H1 (cell line): ENCODE data around the gene PATE2. TPM values are rescaled to one million over a fixed set of nuclear protein-coding genes. Genes with fewer than 3 reads are reported as not detected.

ENCODE experiments used
- CTCF ChIA-PET: fragments of 300-600 bp; sonication (Branson Sonifier 250); formaldehyde crosslinking; loops from one replicate; lab custom pipeline; 2021; ENCODE audit not compliant: partially characterized antibody; lab: Charles Lee
- POLR2A ChIA-PET: fragments of 300-600 bp; sonication (Branson Sonifier 250); formaldehyde crosslinking; loops from one replicate; lab custom pipeline; 2021; ENCODE audit warnings: inconsistent platforms; ENCODE audit not compliant: partially characterized antibody; lab: Charles Lee
- DNase-seq, 2 experiments: peaks; one replicate each; pipeline versions ENCODE4 v3.0.0 to v3.0.0-alpha.2; 2010 to 2022; ENCODE audit warnings: low spot score in 2 of 2, low read depth in 1 of 2, mixed read lengths in 1 of 2
- FAIRE-seq: peaks from 2 replicates; lab custom pipeline; 2011; peaks lifted over from hg19 to GRCh38; lab: Jason Lieb, UNC
- H2AFZ ChIP-seq: 2 replicates; pipeline ENCODE4 v1.8.1; 2012; ENCODE audit warnings: low read length, inconsistent platforms
- H2AK5ac ChIP-seq: 2 replicates; pipeline ENCODE4 v1.6.1; 2013; ENCODE audit warnings: low read depth, low read length
- H2BK120ac ChIP-seq: replicated peaks from 2 replicates; pipeline ENCODE3; 2013; ENCODE audit warnings: low read depth, low read length, inconsistent platforms
- H2BK12ac ChIP-seq: 2 replicates; pipeline ENCODE4 v1.6.1; 2013; ENCODE audit warnings: low read depth, low read length
- H2BK15ac ChIP-seq: 2 replicates; pipeline ENCODE4 v1.6.1; 2013; ENCODE audit warnings: low read length
- H2BK20ac ChIP-seq: 2 replicates; pipeline ENCODE4 v1.6.1; 2013; ENCODE audit warnings: low read length
- H2BK5ac ChIP-seq: 2 replicates; pipeline ENCODE4 v1.6.1; 2013; ENCODE audit warnings: low read depth, low read length
- H3K14ac ChIP-seq: 2 replicates; pipeline ENCODE4 v1.6.1; 2013; ENCODE audit warnings: inconsistent platforms; ENCODE audit not compliant: insufficient read length
- H3K18ac ChIP-seq: 2 replicates; pipeline ENCODE4 v1.6.1; 2013; ENCODE audit warnings: low read length; ENCODE audit errors: extremely low read depth
- H3K23ac ChIP-seq: 2 replicates; pipeline ENCODE4 v1.6.1; 2013; ENCODE audit warnings: inconsistent platforms; ENCODE audit not compliant: insufficient read length
- H3K23me2 ChIP-seq: 2 replicates; pipeline ENCODE4 v1.6.1; 2013; ENCODE audit warnings: low read depth, low read length
- H3K27ac ChIP-seq: 2 replicates; pipeline ENCODE4 v1.6.1; 2011; ENCODE audit warnings: low read depth, low read length, inconsistent platforms
- H3K27me3 ChIP-seq, 4 experiments: replicated peaks in 1 of 4; 1 replicate in 1 of 4; 2 replicates in 3 of 4; pipeline versions ENCODE4 v1.6.1 to v1.8.1; 2011 to 2013; ENCODE audit warnings: low read length in 3 of 4, mild to moderate bottlenecking in 3 of 4, inconsistent platforms in 2 of 4, mixed read lengths in 2 of 4, moderate library complexity in 1 of 4; ENCODE audit not compliant: control insufficient read depth in 3 of 4, insufficient read depth in 3 of 4; ENCODE audit errors: extremely low read depth in 1 of 4
- H3K36me3 ChIP-seq, 4 experiments: 2 replicates each; pipeline versions ENCODE4 v1.6.1 to v1.8.1; 2011 to 2013; ENCODE audit warnings: mild to moderate bottlenecking in 4 of 4, low read length in 3 of 4, moderate library complexity in 2 of 4, control low read depth in 1 of 4, inconsistent platforms in 1 of 4; ENCODE audit not compliant: insufficient read depth in 4 of 4, control insufficient read depth in 2 of 4
- H3K4ac ChIP-seq: replicated peaks from 2 replicates; pipeline ENCODE3; 2013; ENCODE audit warnings: low read length, low read depth, mixed read lengths, inconsistent platforms; ENCODE audit not compliant: insufficient read length
- H3K4me1 ChIP-seq, 4 experiments: replicated peaks in 1 of 4; 1 replicate in 1 of 4; 2 replicates in 3 of 4; pipeline versions ENCODE4 v1.6.1 to v1.8.1; 2011 to 2013; ENCODE audit warnings: low read length in 3 of 4, inconsistent platforms in 2 of 4, mixed read lengths in 1 of 4; ENCODE audit not compliant: insufficient read depth in 4 of 4, control insufficient read depth in 3 of 4
- H3K4me2 ChIP-seq, 2 experiments: 2 replicates each; pipeline versions ENCODE4 v1.6.1 to v1.8.1; 2011 to 2013; ENCODE audit warnings: low read depth in 2 of 2, low read length in 2 of 2, control low read depth in 1 of 2, inconsistent platforms in 1 of 2, mild to moderate bottlenecking in 1 of 2; ENCODE audit not compliant: insufficient read depth in 1 of 2
- H3K4me3 ChIP-seq, 4 experiments: fragments of 200-600, 300-600 bp in 1 of 4; sonication (generic), shearing (Covaris generic), sonication (Bioruptor Twin) in 1 of 4; 2 replicates each; pipeline versions ENCODE4 v1.5.1 to v1.8.1; 2011 to 2016; ENCODE audit warnings: low read length in 4 of 4, low read depth in 3 of 4, control low read depth in 2 of 4, inconsistent platforms in 2 of 4, mild to moderate bottlenecking in 2 of 4, mixed read lengths in 1 of 4, moderate library complexity in 1 of 4; ENCODE audit not compliant: insufficient read depth in 2 of 4; ENCODE audit errors: extremely low read depth in 1 of 4
- H3K56ac ChIP-seq: replicated peaks from 2 replicates; pipeline ENCODE3; 2013; ENCODE audit warnings: low read depth, mild to moderate bottlenecking, mixed read lengths, low read length, inconsistent platforms; ENCODE audit not compliant: insufficient read length
- H3K79me1 ChIP-seq: 2 replicates; pipeline ENCODE4 v1.6.1; 2013; ENCODE audit warnings: low read depth, low read length, control low read depth
- H3K79me2 ChIP-seq, 2 experiments: 2 replicates each; pipeline versions ENCODE4 v1.6.1 to v1.8.1; 2012 to 2013; ENCODE audit warnings: low read length in 2 of 2, mild to moderate bottlenecking in 2 of 2, inconsistent platforms in 1 of 2; ENCODE audit not compliant: insufficient read depth in 2 of 2, control insufficient read depth in 1 of 2
- H3K9ac ChIP-seq, 4 experiments: replicated peaks in 1 of 4; 1 replicate in 1 of 4; 2 replicates in 3 of 4; pipeline versions ENCODE4 v1.6.1 to v1.8.1; 2011 to 2013; ENCODE audit warnings: low read depth in 3 of 4, low read length in 3 of 4, control low read depth in 2 of 4, mild to moderate bottlenecking in 2 of 4, moderate library complexity in 2 of 4, inconsistent platforms in 1 of 4; ENCODE audit errors: extremely low read depth in 1 of 4
- H3K9me3 ChIP-seq, 2 experiments: 2 replicates each; pipeline versions ENCODE4 v1.6.1 to v1.8.1; 2012 to 2013; ENCODE audit warnings: mild to moderate bottlenecking in 2 of 2, moderate library complexity in 2 of 2, control low read depth in 1 of 2, inconsistent platforms in 1 of 2, low read depth in 1 of 2, low read length in 1 of 2, mixed read lengths in 1 of 2; ENCODE audit not compliant: insufficient read depth in 2 of 2
- H4K20me1 ChIP-seq, 2 experiments: replicated peaks in 1 of 2; 2 replicates each; pipeline versions ENCODE3 to v1.8.1; 2011 to 2013; ENCODE audit warnings: inconsistent platforms in 2 of 2, low read length in 2 of 2, mild to moderate bottlenecking in 1 of 2; ENCODE audit not compliant: insufficient read depth in 2 of 2, control insufficient read depth in 1 of 2
- H4K5ac ChIP-seq: 2 replicates; pipeline ENCODE4 v1.6.1; 2013; ENCODE audit warnings: low read length, low read depth, mixed read lengths, inconsistent platforms; ENCODE audit not compliant: insufficient read length
- H4K8ac ChIP-seq: 2 replicates; pipeline ENCODE4 v1.8.0; 2013; ENCODE audit warnings: mild to moderate bottlenecking, moderate library complexity, low read length, inconsistent platforms; ENCODE audit not compliant: insufficient read depth; ENCODE audit errors: extremely low read depth
- H4K91ac ChIP-seq: replicated peaks from 2 replicates; pipeline ENCODE3; 2013; ENCODE audit warnings: low read length, mixed read lengths, inconsistent platforms; ENCODE audit not compliant: insufficient read length
- CEBPB ChIP-seq: IDR thresholded peaks from 2 replicates; pipeline ENCODE4 v1.6.1; 2012; ENCODE audit warnings: low read depth, low read length
- GABPA ChIP-seq: IDR thresholded peaks from 2 replicates; pipeline ENCODE4 v1.6.1; 2011; ENCODE audit warnings: mild to moderate bottlenecking, low read length, moderate library complexity, borderline replicate concordance; ENCODE audit not compliant: insufficient read depth
- NRF1 ChIP-seq: IDR thresholded peaks from 2 replicates; pipeline ENCODE4 v1.6.1; 2011; ENCODE audit warnings: mild to moderate bottlenecking, low read depth, low read length, improper control_type of control experiment
- RAD21 ChIP-seq, 2 experiments: IDR thresholded peaks in 1 of 2; conservative IDR thresholded peaks in 1 of 2; 2 replicates each; pipeline ENCODE4 v1.6.1; 2011; ENCODE audit warnings: low read depth in 2 of 2, low read length in 2 of 2, improper control_type of control experiment in 1 of 2, inconsistent platforms in 1 of 2, mild to moderate bottlenecking in 1 of 2, moderate library complexity in 1 of 2
- RXRA ChIP-seq: IDR thresholded peaks from 2 replicates; pipeline ENCODE4 v1.6.1; 2011; ENCODE audit warnings: low read depth, mild to moderate bottlenecking, low read length, moderate library complexity; ENCODE audit not compliant: insufficient read depth
- SAP30 ChIP-seq: fragments of 300-600 bp; sonication (generic); IDR thresholded peaks from 2 replicates; pipeline ENCODE4 v1.7.1; 2012; ENCODE audit warnings: low read length, moderate library complexity, mild to moderate bottlenecking, inconsistent platforms; ENCODE audit not compliant: insufficient read depth, insufficient replicate concordance
- SIN3A ChIP-seq, 2 experiments: IDR thresholded peaks in 1 of 2; conservative IDR thresholded peaks in 1 of 2; 2 replicates each; pipeline ENCODE4 v1.6.1; 2011 to 2012; ENCODE audit warnings: low read length in 2 of 2, improper control_type of control experiment in 1 of 2, low read depth in 1 of 2, mild to moderate bottlenecking in 1 of 2
- SP2 ChIP-seq: IDR thresholded peaks from 2 replicates; pipeline ENCODE4 v1.6.1; 2012; ENCODE audit warnings: mild to moderate bottlenecking, low read length, inconsistent platforms
- SRF ChIP-seq: IDR thresholded peaks from 2 replicates; pipeline ENCODE4 v1.6.1; 2011; ENCODE audit warnings: mild to moderate bottlenecking, low read depth, low read length, moderate library complexity
- TAF1 ChIP-seq: IDR thresholded peaks from 2 replicates; pipeline ENCODE4 v1.6.1; 2011; ENCODE audit warnings: mild to moderate bottlenecking, low read depth, low read length
- TCF12 ChIP-seq: IDR thresholded peaks from 2 replicates; pipeline ENCODE4 v1.6.1; 2011; ENCODE audit warnings: low read depth, mild to moderate bottlenecking, low read length
- WGBS, 2 experiments: shearing (Covaris generic) in 1 of 2; methylation state at CpG; one replicate each; pipeline versions ENCODE4 v1.1.6 to v1.1.7; 2013 to 2015; ENCODE audit warnings: low lambda C conversion rate in 2 of 2, mixed read lengths in 2 of 2, inconsistent platforms in 1 of 2, low coverage in 1 of 2, missing lambda C conversion rate in 1 of 2; ENCODE audit not compliant: insufficient replicate concordance in 2 of 2, insufficient coverage in 1 of 2, insufficient read length in 1 of 2; ENCODE audit errors: extremely low coverage in 1 of 2, missing lambda C conversion rate in 1 of 2; 5-methylcytosine and 5-hydroxymethylcytosine counted together
- polyA plus RNA-seq, 7 experiments: library from polyadenylated mRNA; depleted of rRNA in 3 of 7; stranded (reverse) in 5 of 7; unstranded in 2 of 7; fragments of >200 nt in 5 of 7; fragments of 200-250 nt in 2 of 7; gene quantifications; 1 replicate in 5 of 7; 2 replicates in 1 of 7; 4 replicates in 1 of 7; pipeline versions ENCODE4 v1.2.1 to v1.2.3, GENCODE V29; 2011 to 2013; ENCODE audit warnings: missing spikeins in 2 of 7, mixed read lengths in 2 of 7
- total RNA-seq: library from RNA; stranded (reverse); fragmentation: NEBNext Ultra II Directional; extraction: Animal tissue kit (Norgen Biotek cat#: 25700); gene quantifications from 2 replicates; pipeline ENCODE4 v1.2.1, GENCODE V29; 2021
- TF ChIP-seq, protein P1 (sequence below): IDR thresholded peaks from 2 replicates; pipeline ENCODE4 v1.6.1; 2011; ENCODE audit warnings: low read length, improper control_type of control experiment

Gene PATE2
- total and polyA plus RNA-seq, 2 of the 8 experiments (the other 6 are each of a cell fraction or from before 2014, with no cell fraction given), result 0.14 TPM; not detected in 1

- H3K27me3 ChIP-seq, result no peaks in the 10 kb centered on the region
- no peak overlapping the region for H3K14ac ChIP-seq
- no peak overlapping the region for H3K18ac ChIP-seq
- H3K23me2 ChIP-seq, result no peaks in the 10 kb centered on the region
- no peak overlapping the region for H2BK12ac ChIP-seq
- H3K4me2 ChIP-seq, result no peak overlapping the region
- no peak overlapping the region for H2BK5ac ChIP-seq
- FAIRE-seq (no peak), DNase-seq (no peak)
- CTCF ChIA-PET, result no interaction called here
- WGBS, 2 experiments, result 81% methylated on average over 3 of the region's 3 CpGs; no CpG with 5 or more reads in 1 of the 2 experiments
- no peak overlapping the region for H4K8ac ChIP-seq
- H3K4ac ChIP-seq, result no peak overlapping the region
- no peak overlapping the region for H4K5ac ChIP-seq
- no peak overlapping the region for H3K23ac ChIP-seq
- H3K56ac ChIP-seq, result no peak overlapping the region
- no peak overlapping the region for H3K9ac ChIP-seq
- no peak overlapping the region for H4K91ac ChIP-seq
- no peak overlapping the region for H2BK20ac ChIP-seq
- no peaks in the 10 kb centered on the region for H3K79me2 ChIP-seq
- POLR2A ChIA-PET, result no interaction called here
- no peak overlapping the region for H2BK15ac ChIP-seq
- no peaks in the 10 kb centered on the region for H3K36me3 ChIP-seq
- no peaks in the 10 kb centered on the region for H3K9me3 ChIP-seq
- no peak overlapping the region for H3K27ac ChIP-seq
- H4K20me1 ChIP-seq, result no peaks in the 10 kb centered on the region
- no peaks in the 10 kb centered on the region for H3K79me1 ChIP-seq
- H2BK120ac ChIP-seq, result no peak overlapping the region
- H3K4me1 ChIP-seq, result no peaks in the 10 kb centered on the region
- H2AK5ac ChIP-seq, result no peak overlapping the region
- H2AFZ ChIP-seq, result no peak overlapping the region
- H3K4me3 ChIP-seq, result no peak overlapping the region
- TF ChIP-seq RXRA (no peak), GABPA (no peak), CEBPB (no peak), SAP30 (no peak), RAD21 (IDR thresholded peaks at IDR 0.05 in 1 of 2, conservative IDR thresholded peaks at IDR 0.05 in 1 of 2; ENCODE audit: low read depth in 2 of 2, low read length in 2 of 2) (no peak), SRF (no peak), NRF1 (no peak), TCF12 (no peak), TAF1 (no peak), SP2 (no peak), SIN3A (conservative IDR thresholded peaks at IDR 0.05 in 1 of 2, IDR thresholded peaks at IDR 0.05 in 1 of 2; ENCODE audit: low read depth in 1 of 2, low read length in 2 of 2) (no peak)
- TF ChIP-seq, protein P1, sequence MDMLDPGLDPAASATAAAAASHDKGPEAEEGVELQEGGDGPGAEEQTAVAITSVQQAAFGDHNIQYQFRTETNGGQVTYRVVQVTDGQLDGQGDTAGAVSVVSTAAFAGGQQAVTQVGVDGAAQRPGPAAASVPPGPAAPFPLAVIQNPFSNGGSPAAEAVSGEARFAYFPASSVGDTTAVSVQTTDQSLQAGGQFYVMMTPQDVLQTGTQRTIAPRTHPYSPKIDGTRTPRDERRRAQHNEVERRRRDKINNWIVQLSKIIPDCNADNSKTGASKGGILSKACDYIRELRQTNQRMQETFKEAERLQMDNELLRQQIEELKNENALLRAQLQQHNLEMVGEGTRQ, result no peak
Measured at GRCh38 chr11:125772834-125773505, 5.7 kb downstream of the PATE2 start.
